Epithelial cell of prostate (primary cell): ENCODE measurements around the gene SLCO2A1.

Source experiments
- DNase-seq: peaks from one replicate; pipeline ENCODE4 v3.0.0-alpha.2; 2011; ENCODE audit warnings: low read depth, low spot score
- H3K27ac ChIP-seq: fragments of 450-650 bp; 2 replicates; pipeline ENCODE4 v1.5.1; 2017; ENCODE audit warnings: mild to moderate bottlenecking

SLCO2A1 gene

DNA sequence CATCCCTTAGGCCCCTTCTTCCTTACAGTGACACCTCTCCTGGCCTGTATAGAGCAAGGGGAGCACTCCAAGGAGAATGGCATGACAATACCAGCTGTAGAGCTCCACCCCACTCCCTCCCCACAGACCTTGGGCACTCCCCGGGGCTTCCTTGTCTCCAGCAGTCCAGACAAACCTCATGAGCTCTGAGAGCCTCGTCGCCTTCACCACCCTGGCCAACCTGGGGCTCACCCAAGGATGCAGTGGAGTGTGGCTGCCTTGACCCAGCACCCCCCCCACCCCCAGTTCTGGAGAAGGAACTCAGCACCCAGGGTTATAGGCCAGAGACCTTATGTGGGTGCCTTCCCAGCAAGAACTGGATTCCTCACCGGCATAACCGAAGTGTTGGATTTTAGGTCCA is 7.4 kb upstream of the SLCO2A1 start:
- no peak overlapping the region for H3K27ac ChIP-seq
- DNase-seq, result no peak

DNA sequence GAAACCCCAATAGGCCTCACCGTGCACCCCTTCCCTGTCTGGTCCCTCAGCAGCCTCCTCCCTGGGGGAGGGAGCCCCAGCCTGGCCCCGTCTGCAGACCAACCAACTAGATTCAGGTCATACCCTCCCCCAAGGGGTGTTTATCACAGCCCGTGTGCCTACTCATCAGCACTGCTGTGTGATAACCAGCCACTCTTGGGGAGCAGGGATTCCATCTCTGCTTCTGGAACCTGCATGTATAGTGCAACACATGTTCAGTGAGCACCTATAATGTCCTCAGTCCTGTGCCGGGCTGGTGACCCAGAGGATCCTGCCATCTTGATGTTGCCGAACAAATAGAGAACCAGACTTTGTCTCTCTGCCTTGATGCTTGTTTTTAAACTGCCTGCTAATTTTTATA is 6.6 kb upstream of the SLCO2A1 start:
- DNase-seq, result no peak
- no peak overlapping the region for H3K27ac ChIP-seq

DNA sequence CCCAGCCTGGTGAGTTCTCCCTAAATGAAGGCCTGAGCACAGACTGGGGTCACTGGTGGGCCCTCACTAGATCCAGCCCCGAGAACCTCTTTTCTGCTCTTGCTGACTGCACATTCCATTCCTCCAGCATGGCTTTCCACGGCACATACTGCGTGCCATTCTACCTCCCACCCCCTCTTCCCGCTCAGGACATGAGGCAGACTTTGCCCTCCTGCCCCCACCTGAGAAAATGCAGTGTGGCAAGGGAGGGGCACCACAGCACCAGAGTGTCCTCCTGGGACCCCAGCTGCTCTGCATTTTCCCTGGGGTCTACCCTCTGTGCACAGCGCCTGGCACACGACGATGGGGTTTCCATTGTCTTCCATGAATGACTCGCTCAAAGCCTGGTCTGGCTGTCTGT is 6.1 kb upstream of the SLCO2A1 start:
- H3K27ac ChIP-seq, result no peak overlapping the region
- DNase-seq, result no peak

DNA sequence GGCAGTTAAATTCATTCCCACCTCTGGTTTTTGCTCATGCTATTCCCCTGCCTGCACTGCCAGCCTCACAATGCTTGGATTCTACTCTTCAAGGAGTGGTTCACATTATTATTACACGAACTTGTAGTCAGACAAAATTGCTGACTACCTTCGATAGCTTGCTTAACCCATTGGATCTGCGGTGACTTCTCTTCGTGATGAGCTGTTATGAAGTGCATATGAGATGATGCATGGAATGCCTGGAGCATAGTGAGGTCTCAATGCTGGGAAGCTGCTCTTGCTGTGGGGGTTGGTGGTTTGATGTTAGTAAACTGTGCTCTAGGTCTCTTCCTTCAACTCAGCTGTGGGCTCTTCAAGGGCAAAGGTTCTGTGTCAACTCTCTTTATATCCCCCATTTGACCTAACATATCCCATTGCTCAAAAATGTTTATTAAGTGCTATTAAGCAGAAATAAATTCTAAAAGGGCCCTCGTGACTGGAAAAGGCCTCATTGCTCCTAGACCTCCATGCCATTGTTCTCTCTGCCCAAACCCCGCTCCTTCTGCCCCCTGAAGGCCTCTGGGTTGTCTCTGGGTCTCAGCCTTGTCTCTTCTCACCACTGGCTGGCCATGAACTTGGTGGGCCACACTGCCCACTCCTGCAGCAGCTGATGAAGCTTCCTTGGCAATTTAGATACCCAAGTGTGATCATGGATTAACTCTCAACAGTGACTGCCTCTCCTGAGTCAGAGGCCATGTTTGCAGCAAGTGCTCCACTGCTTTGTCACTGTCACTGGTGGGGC is 4.5 kb upstream of the SLCO2A1 start:
- no peak for DNase-seq

DNA sequence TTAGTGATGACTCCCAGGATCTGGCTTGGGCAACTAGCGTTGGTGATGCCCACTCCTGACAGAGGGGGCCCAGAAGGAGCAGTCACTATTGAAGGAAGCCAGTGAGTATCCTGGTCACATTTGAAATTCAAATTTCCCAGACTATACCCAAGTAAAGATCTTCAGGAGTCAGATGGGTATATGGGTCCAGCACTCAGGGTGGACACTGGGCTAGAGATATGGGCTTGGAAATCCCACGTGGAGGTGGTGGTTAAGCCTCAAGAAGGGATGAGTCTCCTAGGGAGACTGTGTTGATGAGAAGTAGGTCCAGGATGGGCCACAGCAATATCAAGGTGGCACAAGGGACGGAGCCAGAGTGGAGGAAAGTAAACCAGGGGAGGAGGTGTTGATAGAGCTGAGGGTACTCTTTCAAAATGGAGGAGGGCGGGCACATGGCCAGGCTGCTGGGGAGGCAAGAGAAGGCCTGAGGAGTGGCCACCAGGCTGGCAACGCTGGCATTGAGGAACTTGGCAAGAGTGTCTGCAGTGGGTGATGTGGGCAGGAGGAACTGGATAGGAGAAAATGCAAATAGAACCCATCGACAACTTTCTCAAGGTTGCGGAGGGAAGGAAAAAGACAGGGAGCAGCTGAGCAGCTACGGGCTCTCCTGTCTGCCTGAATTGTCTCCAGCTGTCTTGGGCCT is 3.7 kb upstream of the SLCO2A1 start:
- H3K27ac ChIP-seq, result no peak overlapping the region
- no peak for DNase-seq

More for the DNA sequence above, 4.5 kb upstream of the SLCO2A1 start:
- H3K27ac ChIP-seq, result no peak overlapping the region

DNA sequence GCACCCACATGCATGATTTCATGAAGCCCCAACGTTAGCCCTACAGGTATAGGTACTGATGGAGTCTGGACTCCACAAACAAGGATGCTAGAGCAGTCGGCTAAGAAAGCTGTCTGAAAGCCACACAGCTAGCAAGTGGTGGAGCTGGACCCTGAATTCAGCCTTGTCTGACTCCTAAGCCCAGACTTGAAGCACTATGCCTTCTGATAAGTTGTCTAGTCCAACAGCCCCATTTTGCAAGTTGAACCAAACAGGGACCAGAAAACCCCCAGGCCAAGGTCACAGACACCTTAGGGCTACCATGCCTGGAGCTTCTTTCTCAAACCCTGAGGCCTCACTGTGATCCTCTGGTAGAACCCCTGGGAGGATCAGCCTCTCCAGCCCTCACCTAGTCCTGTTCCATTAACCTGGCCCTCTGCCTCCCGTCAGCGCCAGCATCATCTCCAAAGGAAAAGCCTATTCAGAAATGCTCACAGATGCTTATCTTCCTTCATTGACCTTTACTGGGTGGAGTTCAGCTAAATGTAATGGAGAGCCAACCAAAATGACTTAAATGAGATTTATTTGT is 1.7 kb upstream of the SLCO2A1 start:
- no peak for DNase-seq
- H3K27ac ChIP-seq, result no peak overlapping the region

DNA sequence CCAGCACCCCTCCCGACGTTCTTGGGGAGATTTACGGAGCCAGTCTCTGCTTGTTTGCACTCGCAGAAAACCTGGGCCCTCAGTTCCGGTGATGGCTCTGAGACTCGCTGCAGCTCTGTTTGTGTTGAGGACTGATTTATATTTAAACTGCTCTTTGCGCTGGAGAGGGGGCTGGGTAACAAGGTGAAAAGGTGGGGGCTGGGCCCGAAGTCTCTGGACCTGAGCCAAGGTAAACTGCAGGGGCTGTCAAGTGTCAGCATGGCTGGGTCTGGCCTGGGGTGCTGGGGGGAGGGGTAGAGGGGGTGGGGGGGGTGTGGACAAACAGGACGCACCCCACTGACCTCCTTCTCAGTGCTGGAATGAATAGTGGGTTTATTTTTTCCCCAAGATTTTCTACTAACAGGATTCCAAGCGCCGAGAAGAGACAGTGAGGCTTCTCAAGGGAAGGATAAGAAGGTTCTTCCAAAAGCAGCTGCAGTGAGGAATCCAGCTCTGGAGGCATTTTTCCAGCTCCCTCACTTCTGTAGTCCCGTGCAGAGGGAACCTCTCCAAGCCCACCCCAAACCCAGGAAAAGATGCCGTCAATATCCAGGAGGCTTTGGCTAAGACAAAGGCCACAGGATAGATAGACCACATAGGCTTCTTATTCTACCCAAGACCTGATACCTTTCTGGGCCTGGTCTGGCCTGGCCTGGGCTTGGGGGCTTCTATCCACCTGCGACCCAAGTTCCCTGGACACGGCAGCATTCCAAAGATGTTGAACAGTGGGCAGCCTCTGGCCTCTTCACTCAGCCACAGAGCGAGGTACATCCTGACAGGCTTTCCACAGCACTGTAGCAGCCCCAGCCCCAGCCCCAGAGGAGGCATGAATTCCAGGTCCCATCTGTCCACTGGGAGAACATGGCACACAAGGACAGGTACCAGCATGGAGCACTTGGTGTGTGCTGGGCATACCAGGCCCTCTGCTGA is 938 bp upstream of the SLCO2A1 start:
- no peak for DNase-seq
- H3K27ac ChIP-seq, result no peak overlapping the region

DNA sequence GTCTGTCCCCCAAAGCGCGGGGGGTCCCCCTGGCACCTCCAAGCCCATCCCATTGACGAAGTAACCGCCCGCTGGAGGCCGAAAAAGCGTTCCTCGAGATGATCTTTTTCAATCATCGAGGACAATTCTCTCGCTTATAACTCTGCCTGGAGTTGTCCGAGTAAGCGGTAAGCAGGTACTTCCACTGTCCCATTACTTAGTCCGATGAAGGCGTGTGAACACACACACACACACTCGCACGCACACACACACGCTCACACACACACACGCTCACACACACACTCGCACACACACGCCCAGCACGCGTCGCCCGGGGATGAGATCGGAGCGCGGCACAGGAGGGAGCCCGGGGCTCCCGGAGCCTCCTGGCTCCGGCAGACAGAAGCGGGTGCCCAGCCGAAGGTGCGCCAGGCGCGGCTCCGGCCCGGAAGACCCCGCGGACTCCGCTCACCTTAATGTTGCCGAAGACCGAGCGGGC is 430 bp downstream of the SLCO2A1 start:
- no peak for DNase-seq
- H3K27ac ChIP-seq, result no peak overlapping the region

DNA sequence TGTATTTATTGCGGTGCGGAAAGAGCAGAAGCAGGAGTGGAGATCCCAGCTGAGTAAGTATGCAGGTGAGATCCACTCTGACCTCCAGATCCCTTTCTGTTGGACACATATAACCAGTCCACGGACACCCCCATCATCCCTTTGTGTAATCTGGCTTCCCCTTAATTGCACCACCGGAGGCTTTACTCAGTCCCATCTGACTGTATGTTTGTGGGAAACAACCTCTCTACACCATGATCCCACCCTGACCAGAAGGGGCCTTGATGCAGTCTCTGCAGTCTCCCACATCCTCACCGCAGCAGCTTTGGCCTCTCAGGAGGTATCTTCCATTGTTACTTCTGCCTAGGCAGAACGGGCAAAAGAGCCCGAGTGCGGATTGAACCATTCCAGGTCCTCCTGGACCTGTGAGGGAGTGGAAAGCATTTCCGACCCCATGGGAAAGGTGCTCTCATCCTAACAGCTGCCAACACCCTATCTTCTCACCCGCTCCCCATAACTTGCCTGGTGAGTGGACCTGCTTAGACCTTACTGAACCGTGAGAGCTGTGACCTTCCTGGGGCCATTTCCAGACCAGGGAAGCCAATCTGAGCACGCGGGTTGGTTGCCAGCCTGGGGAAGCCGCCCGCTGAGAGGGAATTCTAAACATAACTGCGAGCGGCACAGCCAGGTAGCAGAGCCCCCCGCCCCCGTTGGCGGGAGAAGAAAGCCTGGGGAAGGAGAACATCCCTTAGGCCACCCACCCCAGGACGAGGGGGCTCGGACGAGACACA is 1.1 kb downstream of the SLCO2A1 start:
- no peak for DNase-seq
- H3K27ac ChIP-seq, result no peak overlapping the region

DNA sequence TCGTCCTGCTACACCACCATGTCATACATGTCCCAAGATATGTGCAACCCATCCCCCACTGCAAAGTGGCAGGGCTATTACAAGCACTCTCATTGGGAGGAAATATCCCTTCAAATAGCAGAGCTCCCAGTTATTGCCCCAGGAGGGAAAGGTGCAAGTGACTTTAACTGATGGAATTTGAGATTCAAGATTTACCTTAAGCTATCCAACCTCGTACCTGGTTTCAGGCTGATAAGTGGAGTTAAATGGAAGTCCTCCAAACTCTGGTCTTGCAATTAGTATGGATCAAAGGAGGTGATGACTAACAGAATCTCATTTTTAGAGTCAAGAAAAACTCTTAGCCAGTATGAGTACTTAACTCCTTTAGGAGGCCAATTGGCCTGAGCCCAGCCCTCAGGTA is 2.1 kb downstream of the SLCO2A1 start:
- H3K27ac ChIP-seq, result no peak overlapping the region
- DNase-seq, result no peak

DNA sequence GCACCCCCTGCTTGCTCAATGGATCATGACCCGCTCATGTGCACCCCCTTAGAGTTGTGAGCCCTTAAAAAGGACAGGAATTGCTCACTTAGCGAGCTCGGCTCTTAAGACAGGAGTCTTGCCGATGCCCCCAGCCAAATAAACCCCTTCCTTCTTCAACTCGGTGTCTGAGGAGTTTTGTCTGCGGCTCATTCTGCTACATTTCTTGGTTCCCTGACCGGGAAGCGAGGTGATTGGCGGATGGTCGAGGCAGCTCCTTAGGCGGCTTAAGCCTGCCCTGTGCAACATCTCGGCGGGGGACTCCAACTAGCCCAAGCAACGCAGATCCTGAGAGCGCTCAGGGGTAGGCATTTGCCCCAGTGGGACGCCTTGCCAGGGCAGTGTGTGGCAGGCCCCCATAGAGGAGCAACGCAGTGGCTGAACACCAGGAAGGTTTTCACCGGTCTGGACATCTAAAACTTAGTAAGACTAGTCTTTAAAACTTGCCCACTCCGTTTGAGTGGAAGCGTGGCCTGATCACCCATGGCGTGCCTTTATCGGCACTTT is 9.5 kb downstream of the SLCO2A1 start:
- no peak for DNase-seq
- H3K27ac ChIP-seq, result no peak overlapping the region

DNA sequence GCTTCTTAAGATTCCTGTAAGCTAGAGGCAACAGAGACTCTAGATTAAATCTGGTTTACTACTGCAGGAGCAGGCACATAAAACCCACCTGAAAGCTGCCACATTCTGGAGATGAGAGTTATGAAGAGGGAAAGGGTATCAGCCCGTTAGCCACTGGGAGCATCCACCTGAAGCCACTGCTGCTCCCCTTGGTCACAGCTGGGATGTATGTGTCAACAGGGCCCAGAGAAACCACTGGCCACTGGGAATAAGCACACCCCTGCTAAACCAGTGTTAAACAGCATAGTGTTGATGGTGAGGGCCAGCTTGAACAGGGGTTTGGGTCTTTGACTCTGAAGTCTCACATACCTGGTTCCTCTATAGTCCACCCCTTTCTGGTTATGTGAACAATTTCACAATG is 10.9 kb downstream of the SLCO2A1 start:
- no peak overlapping the region for H3K27ac ChIP-seq
- no peak for DNase-seq

DNA sequence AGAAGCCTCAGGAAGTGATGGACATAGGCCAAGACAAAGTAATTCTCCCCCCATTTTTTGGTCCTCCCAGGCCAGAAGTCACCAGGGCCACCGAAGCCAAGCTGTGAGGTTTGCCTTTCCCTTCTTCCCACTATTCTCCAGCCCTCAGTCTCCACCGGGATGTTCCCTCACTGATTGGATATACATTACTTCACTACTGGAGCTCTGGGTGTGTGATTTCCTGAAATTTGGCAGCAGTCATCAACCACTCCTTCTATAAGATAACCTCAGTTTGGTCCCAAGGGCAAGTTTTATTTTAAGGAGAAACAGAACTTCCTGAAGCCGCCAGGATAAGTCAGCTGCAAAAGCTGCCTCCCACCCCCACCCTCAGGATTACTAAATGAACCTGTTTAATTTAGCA is 11.3 kb downstream of the SLCO2A1 start:
- no peak for DNase-seq
- H3K27ac ChIP-seq, result no peak overlapping the region

DNA sequence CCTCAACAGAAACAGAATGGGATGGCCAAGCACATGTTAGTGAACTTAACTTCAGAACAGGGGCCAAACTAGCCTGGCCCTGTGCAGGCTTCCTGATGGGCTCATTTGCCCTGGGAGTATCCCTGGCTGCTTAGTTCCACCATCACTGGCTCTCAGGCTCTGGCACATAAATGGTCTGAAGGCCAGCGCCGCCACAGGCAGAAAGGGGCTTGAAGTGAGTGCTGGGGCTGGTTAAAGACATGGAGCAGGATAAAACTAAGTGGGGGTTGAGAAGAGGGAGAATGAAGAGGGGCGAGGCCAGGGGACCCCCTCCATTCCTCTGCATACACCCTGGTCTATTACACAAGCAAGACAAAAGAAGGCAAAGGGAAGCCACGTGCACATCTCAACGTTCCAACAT is 12.2 kb downstream of the SLCO2A1 start:
- H3K27ac ChIP-seq, result no peak overlapping the region
- no peak for DNase-seq

DNA sequence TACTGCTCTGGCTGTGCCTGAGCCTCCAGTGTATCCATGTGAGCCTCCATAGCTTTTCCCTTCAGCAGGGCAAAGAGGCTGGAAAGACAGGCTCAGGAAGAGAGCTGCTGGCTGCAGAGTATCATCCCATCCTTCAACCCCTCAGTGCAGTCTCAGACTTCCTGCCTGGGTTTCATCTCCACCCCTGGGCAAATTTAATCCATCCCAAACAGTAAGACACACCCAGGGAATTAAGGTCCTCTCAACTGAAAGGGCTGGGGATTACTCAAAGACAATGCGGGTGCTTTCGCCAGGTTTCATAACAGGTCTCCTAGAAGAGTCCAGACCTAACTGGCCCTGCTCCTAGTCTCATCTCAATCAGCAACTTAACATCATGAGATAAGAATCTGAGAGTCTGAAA is 15.5 kb downstream of the SLCO2A1 start:
- no peak for DNase-seq
- no peak overlapping the region for H3K27ac ChIP-seq

DNA sequence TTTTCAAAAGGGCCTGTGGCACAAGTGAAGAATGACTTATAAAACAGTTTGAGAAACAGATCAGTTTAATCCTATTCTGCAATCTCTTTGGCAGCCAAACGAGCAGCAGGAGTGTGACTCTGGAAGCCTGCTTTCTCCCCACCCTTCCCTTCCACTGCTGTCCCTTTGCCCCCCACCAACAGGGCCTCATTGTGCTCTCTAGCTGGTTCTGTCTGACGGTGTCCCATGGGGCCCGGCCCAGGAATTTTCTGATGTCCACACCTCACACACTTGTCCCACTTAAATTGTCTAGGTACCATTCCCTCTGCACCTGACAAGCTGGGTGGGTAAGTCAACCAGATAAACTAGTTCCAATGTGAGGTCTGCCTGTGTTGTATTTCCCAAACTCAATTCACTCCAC is 16.4 kb downstream of the SLCO2A1 start:
- H3K27ac ChIP-seq, result no peak overlapping the region
- no peak for DNase-seq

DNA sequence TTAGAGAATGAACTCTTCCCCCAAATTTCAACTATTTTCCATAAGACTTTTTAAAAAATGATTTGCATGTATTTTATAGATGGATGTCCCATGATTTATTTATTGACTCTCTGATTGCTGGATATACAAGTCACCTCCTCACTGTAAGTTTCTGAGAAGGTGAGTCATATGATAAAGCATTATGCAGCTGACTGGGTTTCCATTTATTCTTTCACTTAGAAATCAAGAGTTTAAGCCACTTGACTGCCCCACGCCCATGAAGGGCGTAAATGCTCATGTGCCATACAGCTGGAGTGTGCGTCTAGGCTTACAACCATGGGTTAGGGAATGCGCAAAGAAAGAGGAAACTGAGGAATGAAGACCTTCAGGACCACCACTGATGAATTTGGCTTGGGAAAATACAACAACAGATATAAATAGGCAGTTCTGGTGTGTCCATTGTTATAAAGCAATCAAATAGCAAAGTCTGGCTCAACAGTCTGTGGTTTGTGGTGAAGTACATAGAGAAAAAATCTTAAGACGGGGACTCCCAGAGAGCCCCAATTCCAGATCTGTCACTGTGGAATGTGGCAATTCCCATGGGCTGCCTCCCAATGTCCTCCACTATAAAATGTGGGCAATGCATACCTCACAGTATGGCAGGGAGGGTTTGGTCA is 20.3 kb downstream of the SLCO2A1 start:
- H3K27ac ChIP-seq, result no peak overlapping the region
- no peak for DNase-seq

DNA sequence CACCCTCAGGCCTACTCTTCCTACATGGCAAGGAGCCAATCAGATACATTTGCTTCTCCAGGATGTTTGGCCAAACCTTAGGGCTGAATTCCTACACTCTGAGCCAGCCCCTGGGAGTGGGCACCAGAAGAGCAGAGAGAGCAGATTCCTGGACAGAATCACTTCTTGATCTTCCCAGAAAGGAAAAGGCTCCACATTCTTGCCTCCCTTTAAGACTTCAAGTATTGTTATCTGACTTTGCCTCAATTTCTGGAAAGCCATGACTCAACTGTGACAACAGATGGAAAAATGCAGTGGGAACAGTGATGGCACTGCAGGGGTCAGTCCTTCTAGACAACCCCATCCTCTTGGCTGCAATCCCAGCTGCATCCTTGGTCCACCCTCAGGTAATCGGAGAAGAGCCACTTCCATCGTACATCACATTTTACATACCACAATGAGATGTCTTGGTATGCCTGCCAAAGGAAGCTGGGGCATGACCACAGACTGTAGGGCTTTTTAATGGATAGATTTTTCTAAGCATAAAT is 21.0 kb downstream of the SLCO2A1 start:
- no peak for DNase-seq
- no peak overlapping the region for H3K27ac ChIP-seq

DNA sequence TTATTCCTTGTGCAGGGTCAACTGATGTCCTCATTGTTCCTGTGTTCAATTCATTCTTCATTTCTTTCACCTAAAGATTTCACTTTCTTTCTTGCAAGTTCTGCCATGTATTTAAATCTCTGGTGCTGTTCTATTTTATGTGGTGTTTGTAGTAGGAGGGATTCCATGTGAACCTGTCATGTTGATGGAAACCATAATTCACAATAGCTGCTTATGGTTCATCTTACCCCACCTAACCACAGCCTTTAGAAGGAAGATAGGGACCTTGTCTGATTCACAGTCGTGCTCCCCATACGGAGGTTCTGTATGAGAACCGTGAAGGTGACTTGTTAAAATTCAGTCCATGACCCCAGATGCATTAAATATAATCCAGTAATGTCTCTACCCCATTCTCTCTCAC is 21.9 kb downstream of the SLCO2A1 start:
- H3K27ac ChIP-seq, result no peak overlapping the region
- no peak for DNase-seq
